Measurements from ENCODE around the gene PTGR2. TPM values are rescaled to one million over a fixed set of nuclear protein-coding genes. Genes with fewer than 3 reads are reported as not detected.
"Not testable (repeated sequence)": the region's sequence is repeated elsewhere in the genome, so short reads cannot be mapped to it uniquely, and the experiment has no call there.

Gene PTGR2
- total RNA-seq, 4 donors from 2014 or later: 2.5 to 7.1 (median 4.3) TPM

DNA sequence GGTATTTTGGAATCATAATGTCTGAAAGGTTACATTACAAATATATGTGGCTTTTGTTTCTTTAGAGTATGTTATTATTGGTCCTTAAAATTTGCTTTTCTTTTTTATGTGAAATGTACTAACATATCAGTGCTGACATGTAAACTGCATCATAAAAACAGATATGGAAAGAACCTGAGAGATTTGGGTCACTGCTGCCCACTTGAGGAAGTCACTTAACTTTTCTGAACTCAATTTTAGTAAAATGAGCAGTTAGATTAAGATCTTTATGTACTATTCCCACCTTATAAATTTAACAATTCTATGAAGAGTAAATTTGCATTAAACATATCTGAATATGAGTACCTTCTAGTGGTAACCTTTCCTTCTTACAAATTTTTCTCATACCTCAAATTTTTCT, 7.5 kb downstream of the PTGR2 start:
- H3K27me3 ChIP-seq: no peaks in the 10 kb centered on the region
- H3K9me3 ChIP-seq: no peaks in the 10 kb centered on the region
- H3K36me3 ChIP-seq: peaks cover 9 to 42% (median 17%) of the 10 kb centered on the region in 4 donors
- TF ChIP-seq POLR2A (IDR thresholded peaks at IDR 0.05; ENCODE audit: low read depth): no peak
- DNase-seq (ENCODE audit: extremely low spot score): no peak
- H3K4me3 ChIP-seq: no peak overlapping the region
- no peaks in the 10 kb centered on the region for H3K4me1 ChIP-seq
- H3K27ac ChIP-seq (replicated peaks in 1 of 4): no peak overlapping the region
- intact Hi-C loops (cut with DNase I): no loop called here

DNA sequence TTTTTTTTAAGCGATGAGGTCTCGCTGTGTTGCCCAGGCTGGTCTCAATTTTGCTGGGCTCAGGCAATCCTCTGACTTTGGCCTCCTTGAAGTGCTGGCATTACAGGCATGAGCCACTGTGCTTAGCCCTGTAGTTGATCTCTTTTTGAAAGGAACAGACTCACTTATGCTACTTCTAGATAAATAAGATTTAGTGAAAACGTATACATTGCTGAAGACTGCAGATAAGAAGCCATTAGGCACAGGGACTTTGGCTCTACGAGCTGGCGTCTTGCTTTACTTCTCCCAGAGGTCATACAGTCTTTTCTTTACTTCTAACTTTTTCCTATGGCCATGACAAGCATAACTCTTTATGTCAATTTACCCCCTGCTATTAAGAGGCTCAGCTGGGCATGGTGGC, 9.4 kb downstream of the PTGR2 start:
- WGBS: 96% methylated on average over 5 of the region's 5 CpGs
- Histone ChIP-seq H3K4me3 (no peak overlapping the region), H3K36me3 (peaks cover 13 to 60% (median 20%) of the 10 kb centered on the region in 4 donors), H3K27me3 (no peaks in the 10 kb centered on the region), H3K27ac (replicated peaks in 1 of 4) (no peak overlapping the region), H3K4me1 (no peaks in the 10 kb centered on the region), H3K9me3 (no peaks in the 10 kb centered on the region)
- DNase-seq (ENCODE audit: extremely low spot score): no peak
- no peak for TF ChIP-seq POLR2AphosphoS5 (IDR thresholded peaks at IDR 0.05)
- no peak for TF ChIP-seq POLR2A (IDR thresholded peaks at IDR 0.05; ENCODE audit: low read depth)
- TF ChIP-seq, protein P1, sequence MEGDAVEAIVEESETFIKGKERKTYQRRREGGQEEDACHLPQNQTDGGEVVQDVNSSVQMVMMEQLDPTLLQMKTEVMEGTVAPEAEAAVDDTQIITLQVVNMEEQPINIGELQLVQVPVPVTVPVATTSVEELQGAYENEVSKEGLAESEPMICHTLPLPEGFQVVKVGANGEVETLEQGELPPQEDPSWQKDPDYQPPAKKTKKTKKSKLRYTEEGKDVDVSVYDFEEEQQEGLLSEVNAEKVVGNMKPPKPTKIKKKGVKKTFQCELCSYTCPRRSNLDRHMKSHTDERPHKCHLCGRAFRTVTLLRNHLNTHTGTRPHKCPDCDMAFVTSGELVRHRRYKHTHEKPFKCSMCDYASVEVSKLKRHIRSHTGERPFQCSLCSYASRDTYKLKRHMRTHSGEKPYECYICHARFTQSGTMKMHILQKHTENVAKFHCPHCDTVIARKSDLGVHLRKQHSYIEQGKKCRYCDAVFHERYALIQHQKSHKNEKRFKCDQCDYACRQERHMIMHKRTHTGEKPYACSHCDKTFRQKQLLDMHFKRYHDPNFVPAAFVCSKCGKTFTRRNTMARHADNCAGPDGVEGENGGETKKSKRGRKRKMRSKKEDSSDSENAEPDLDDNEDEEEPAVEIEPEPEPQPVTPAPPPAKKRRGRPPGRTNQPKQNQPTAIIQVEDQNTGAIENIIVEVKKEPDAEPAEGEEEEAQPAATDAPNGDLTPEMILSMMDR (IDR thresholded peaks at IDR 0.05): no peak
- TF ChIP-seq EP300 (IDR thresholded peaks at IDR 0.05): no peak
- intact Hi-C loops (cut with DNase I): no loop called here

DNA sequence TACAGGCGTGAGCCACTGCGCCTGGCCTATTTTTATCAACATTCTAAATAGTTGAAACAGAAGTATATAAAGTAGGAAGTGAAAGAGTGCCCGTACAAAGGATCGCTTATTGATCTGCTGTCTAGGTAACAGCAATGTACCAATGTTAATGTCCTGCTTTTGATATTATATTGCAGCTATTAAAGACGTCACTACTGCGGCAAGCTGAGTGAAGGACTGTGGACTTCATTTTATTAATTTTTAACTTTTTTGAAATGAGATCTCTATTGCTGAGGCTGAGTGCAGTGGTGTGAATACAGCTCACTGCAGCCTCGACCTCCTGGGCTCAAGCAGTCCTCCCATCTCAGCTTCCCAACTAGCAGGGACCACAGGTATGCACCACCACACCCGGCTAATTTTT, 10.8 kb downstream of the PTGR2 start:
- Histone ChIP-seq H3K4me3 (no peak overlapping the region), H3K27me3 (no peaks in the 10 kb centered on the region), H3K4me1 (no peaks in the 10 kb centered on the region), H3K36me3 (peaks cover 13 to 65% (median 20%) of the 10 kb centered on the region in 4 donors), H3K27ac (replicated peaks in 1 of 4) (no peak overlapping the region), H3K9me3 (no peaks in the 10 kb centered on the region)
- 93% methylated on average over 8 of the region's 8 CpGs for WGBS
- TF ChIP-seq POLR2A (IDR thresholded peaks at IDR 0.05; ENCODE audit: low read depth) (no peak), EP300 (IDR thresholded peaks at IDR 0.05) (no peak), POLR2AphosphoS5 (IDR thresholded peaks at IDR 0.05) (no peak)
- TF ChIP-seq, protein P1 (IDR thresholded peaks at IDR 0.05): no peak
- no peak for DNase-seq (ENCODE audit: extremely low spot score)
- intact Hi-C loops (cut with DNase I): no loop called here

DNA sequence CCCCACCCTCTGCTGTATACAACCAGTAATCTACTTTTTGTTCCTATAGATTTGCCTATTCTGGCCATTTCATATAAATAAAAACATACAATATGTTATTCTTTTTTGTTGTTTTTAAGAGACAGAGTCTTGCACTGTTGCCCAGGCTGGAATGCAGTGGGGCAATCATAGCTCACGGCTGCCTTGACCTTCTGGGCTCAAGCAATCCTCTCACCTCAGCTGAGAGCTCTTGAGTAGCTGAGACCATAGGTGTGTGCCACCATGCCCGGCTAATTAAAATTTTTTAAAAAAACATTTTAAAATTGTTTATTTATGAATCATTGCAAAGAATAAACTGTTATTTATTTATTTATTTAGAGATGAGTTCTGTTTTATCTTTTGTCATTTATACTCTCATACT, 11.6 kb downstream of the PTGR2 start:
- TF ChIP-seq EP300 (IDR thresholded peaks at IDR 0.05) (no peak), POLR2AphosphoS5 (IDR thresholded peaks at IDR 0.05) (no peak)
- no peak for DNase-seq (ENCODE audit: extremely low spot score)
- intact Hi-C loops (cut with DNase I): no loop called here
- Histone ChIP-seq H3K9me3 (no peaks in the 10 kb centered on the region), H3K27me3 (no peaks in the 10 kb centered on the region), H3K4me3 (no peak overlapping the region), H3K36me3 (peaks cover 13 to 72% (median 20%) of the 10 kb centered on the region in 4 donors), H3K27ac (replicated peaks in 1 of 4) (no peak overlapping the region), H3K4me1 (no peaks in the 10 kb centered on the region)
- 95% methylated on average over 2 of the region's 2 CpGs for WGBS

DNA sequence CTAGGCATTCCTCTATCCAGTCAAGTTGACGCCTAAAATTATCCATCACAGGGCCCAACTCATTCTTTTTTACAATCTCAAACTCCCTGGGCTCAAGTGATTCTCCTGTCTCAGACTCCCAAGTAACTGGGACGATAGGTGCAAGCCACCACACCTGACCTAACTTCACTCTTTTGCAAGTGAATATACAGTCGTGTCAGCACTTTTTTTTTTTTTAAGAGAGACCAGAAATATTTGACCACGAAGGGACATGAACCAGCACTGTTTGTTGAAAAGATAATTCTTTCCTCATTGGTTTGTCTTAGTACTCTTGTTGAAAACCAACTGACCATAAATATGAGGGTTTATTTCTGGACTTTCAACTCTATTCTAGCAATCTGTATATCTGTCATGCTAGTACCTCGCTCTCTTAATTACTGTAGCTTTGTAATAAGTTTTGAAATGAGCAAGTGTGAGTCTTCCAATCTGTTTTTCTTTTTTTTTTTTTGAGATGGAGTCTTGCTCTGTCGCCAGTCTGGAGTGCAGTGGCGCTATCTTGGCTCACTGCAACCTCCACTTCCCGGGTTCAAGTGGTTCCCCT, 14.0 kb downstream of the PTGR2 start:
- Histone ChIP-seq H3K9me3 (no peaks in the 10 kb centered on the region), H3K27me3 (no peaks in the 10 kb centered on the region), H3K4me1 (no peaks in the 10 kb centered on the region), H3K27ac (replicated peaks in 1 of 4) (no peak overlapping the region), H3K4me3 (no peak overlapping the region), H3K36me3 (peaks cover 13 to 70% (median 19%) of the 10 kb centered on the region in 4 donors)
- intact Hi-C loops (cut with DNase I): no loop called here
- no peak for TF ChIP-seq EP300 (IDR thresholded peaks at IDR 0.05)
- no peak for TF ChIP-seq POLR2AphosphoS5 (IDR thresholded peaks at IDR 0.05)
- TF ChIP-seq, protein P1 (IDR thresholded peaks at IDR 0.05): no peak
- no peak for TF ChIP-seq POLR2A (IDR thresholded peaks at IDR 0.05; ENCODE audit: low read depth)
- WGBS: 83% methylated on average over 8 of the region's 8 CpGs
- DNase-seq (ENCODE audit: extremely low spot score): no peak

DNA sequence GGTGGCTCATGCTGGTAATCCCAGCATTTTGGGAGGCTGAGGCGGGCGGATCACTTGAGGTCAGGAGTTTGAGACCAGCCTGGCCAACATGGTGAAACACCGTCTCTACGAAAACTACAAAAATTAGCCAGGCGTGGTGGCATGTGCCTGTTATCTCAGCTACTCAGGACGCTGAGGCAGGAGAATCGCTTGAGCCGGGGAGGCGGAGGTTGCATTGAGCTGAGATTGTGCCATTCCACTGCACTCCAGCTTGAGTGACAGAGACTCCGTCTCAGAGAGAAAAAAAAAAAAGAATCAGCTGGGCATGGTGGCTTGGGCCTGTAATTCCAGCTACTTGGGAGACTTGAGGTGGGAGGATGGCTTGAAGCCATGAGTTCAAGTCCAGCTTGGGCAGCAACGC, 18.1 kb downstream of the PTGR2 start:
- H3K27ac ChIP-seq (replicated peaks in 1 of 4); DNase-seq (ENCODE audit: extremely low spot score); intact Hi-C loops (cut with DNase I); H3K9me3 ChIP-seq; H3K4me1 ChIP-seq; H3K4me3 ChIP-seq; H3K27me3 ChIP-seq: not testable (repeated sequence)
- WGBS: 98% methylated on average over 6 of the region's 11 CpGs
- peaks cover 4 to 33% (median 8%) of the 10 kb centered on the region in 4 donors for H3K36me3 ChIP-seq
